Mesangial cell (primary cell): ENCODE results near the gene GPRIN2. TPM values are rescaled to one million over a fixed set of nuclear protein-coding genes. Genes with fewer than 3 reads are reported as not detected.

Experiments
- total RNA-seq: library from RNA; depleted of rRNA; stranded (reverse); fragments of >200 nt; gene quantifications from 2 replicates; pipeline ENCODE4 v1.2.3, GENCODE V29; 2015

GPRIN2 gene
- total RNA-seq: 7.5 and 13.3 TPM in 2 replicates

DNA sequence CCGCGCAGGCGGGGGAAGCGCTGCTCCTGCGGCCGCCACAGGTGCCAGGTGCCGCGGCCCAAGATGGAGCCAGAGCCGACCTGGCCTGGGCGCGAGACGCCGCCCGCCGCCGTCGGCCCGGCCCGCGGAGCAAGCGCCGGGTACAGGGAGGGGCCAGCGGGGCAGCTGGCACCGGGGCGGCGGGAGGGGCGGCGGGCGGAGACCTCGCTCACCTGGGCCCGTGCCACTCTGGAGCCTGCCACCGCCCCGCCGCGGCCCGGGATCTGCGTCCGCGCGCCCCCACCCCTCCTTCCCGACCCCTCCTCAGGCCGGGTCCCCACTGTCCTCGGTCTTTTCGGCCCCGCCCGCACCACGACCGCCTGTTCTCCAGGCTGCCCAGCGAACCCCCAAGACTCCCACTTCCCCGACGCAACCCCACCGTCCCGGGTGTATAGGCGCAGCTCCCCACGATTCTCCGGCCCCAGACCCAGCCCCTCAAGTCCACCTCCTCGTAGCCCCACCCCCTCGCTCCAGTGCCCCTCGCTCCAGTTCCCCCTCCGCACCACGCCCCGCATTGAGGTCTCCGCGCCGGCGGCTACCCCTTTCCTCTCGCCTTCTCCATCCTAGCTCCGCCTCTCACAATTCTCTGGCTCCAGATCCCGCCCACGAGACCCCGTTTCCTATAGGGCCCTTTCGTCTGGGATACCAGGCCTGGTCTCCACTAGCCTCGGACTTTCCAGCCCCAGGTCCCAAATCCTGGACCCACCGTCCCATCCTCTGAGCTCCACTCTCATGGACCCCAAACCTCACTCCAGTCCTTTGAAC lies at the start of gene GPRIN2:
Gene GPRIN2 (minus strand): TSS at position 144 of the 804 bp plus-strand sequence. CDS start 5,922 bp downstream, outside the sequence.

DNA sequence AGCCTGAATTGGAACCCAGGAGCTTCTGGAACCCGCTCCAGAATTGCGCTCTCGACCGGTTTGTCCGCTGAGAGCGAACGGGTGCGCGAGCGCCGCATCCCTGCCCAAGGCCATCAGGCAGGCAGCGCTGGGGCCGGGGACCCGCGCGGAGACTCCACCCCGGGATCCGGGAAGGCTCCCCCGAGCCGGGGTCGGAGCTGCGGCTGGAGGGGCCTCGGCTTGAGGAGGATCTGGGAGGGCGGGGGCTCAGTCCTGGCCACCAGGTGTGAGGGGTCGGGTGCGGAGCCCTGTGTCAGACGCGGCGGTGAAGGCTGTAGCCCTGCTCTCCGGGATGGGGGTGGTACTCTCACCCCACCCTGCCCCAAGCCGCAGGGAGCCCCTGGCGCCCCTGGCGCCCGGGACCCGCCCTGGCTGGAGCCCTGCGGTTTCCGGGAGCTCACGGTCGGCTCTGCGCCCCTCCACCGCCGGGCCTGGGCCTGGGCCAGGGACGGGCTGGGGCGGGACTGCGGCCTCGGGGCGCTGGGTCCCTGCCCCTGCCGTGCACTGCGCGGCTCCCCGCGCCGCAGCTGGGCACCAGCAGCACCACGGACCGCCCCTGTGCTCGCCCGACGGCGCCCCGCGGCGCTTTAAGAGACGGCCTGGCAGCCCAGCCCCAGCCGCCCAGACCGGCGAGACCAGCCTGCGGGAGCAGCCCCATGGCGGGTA lies 22.2 kb upstream of the GPRIN2 start, which contains the start of gene SYT15:
Gene SYT15 (plus strand): TSS at position 655 of the 705 bp plus-strand sequence. CDS start 41 bp downstream, at position 696.

Other genes starting within 250 kb of the GPRIN2 start
- gene ANXA8L1, start 180.9 kb downstream of the GPRIN2 start, total RNA-seq: 4.2 and 5.3 TPM in 2 replicates
- gene NPY4R, start 90.7 kb downstream of the GPRIN2 start, total RNA-seq: 0.13 and 2.4 TPM in 2 replicates
- gene SYT15, start 22.5 kb upstream of the GPRIN2 start, total RNA-seq: 0.16 and 0.89 TPM in 2 replicates